ENCODE results near the gene OR4D11. TPM values are rescaled to one million over a fixed set of nuclear protein-coding genes. Genes with fewer than 3 reads are reported as not detected.

OR4D11 gene
- total and polyA plus RNA-seq, 9 of the 15 experiments (the other 6 are each of a cell fraction or from before 2014, with no cell fraction given) = not detected

GRCh38 chr11:59545179-59546020, 42.0 kb downstream of the OR4D11 start (continued):
- TF ChIP-seq ZNF449 (CRISPR knock-in tag; IDR thresholded peaks at IDR 0.05) = no peak
- no peak for TF ChIP-seq HNRNPH1 (optimal IDR thresholded peaks at IDR 0.05; ENCODE audit: low read depth, low read length)
- no peak for TF ChIP-seq TAF15 (IDR thresholded peaks at IDR 0.05; ENCODE audit: low read depth, low read length)
- peak; percentile 71 for TF ChIP-seq ZBED1 (IDR thresholded peaks at IDR 0.05)
- no peak for TF ChIP-seq HSF4 (CRISPR knock-in tag; IDR thresholded peaks at IDR 0.05; ENCODE audit: borderline replicate concordance)
- TF ChIP-seq MCM5 (IDR thresholded peaks at IDR 0.05; ENCODE audit: low read depth) = no peak
- no peak for TF ChIP-seq ZNF785 (CRISPR knock-in tag; IDR thresholded peaks at IDR 0.05)
- TF ChIP-seq BCL6 (CRISPR knock-in tag; IDR thresholded peaks at IDR 0.05) = 0 out of 2 replicates have a peak, but pooled peaks have one; percentile 4
- TF ChIP-seq CEBPG (CRISPR knock-in tag; IDR thresholded peaks at IDR 0.05) = no peak
- TF ChIP-seq CEBPG (tag; conservative IDR thresholded peaks at IDR 0.05 in 1 of 2, IDR thresholded peaks at IDR 0.05 in 1 of 2) = peak in 1 of 2 experiments; percentile 77; a peak in 2 of 4 replicates
- TF ChIP-seq ZNF589 (CRISPR knock-in tag; IDR thresholded peaks at IDR 0.05; ENCODE audit: low read depth) = no peak; the same call in 1 of the 2 replicates
- peak; percentile 96 for TF ChIP-seq BRD9 (IDR thresholded peaks at IDR 0.05; ENCODE audit: low read depth, partially characterized antibody)
- TF ChIP-seq WHSC1 (IDR thresholded peaks at IDR 0.05; ENCODE audit: low read length) = no peak
- TF ChIP-seq RREB1 (CRISPR knock-in tag; IDR thresholded peaks at IDR 0.05) = no peak
- TF ChIP-seq KAT2B (IDR thresholded peaks at IDR 0.05; ENCODE audit: low read depth, low read length) = no peak
- TF ChIP-seq STAT5B (CRISPR knock-in tag; IDR thresholded peaks at IDR 0.05) = no peak
- no peak for TF ChIP-seq STAT6 (CRISPR knock-in tag; IDR thresholded peaks at IDR 0.05)
- no peak for TF ChIP-seq NELFE (IDR thresholded peaks at IDR 0.05; ENCODE audit: insufficient read depth, insufficient read length)
- TF ChIP-seq MAFK (IDR thresholded peaks at IDR 0.05; ENCODE audit: low read length) = peak; percentile 75

Measured in K562 (cell line).